LNCAP (cell line): ENCODE data around the gene PDE1C.

Experiments used
- CTCF ChIP-seq: fragments of 450-650 bp; IDR thresholded peaks from 2 replicates; pipeline ENCODE4 v1.5.1; 2017; ENCODE audit warnings: mild to moderate bottlenecking

The PDE1C gene

GRCh38 chr7:32070406-32071360, at the start of gene PDE1C:
PDE1C (minus strand) TSS chr7:32070407.
- TF ChIP-seq CTCF: no peak

GRCh38 chr7:32119790-32120196, 49.6 kb upstream of the PDE1C start:
- TF ChIP-seq CTCF: no peak

- no peak for TF ChIP-seq CTCF
Observed at GRCh38 chr7:32117837-32118236, 47.6 kb upstream of the PDE1C start.

GRCh38 chr7:32116436-32116835, 46.2 kb upstream of the PDE1C start:
- TF ChIP-seq CTCF: no peak

GRCh38 chr7:32115831-32116230, 45.6 kb upstream of the PDE1C start:
- TF ChIP-seq CTCF: no peak

GRCh38 chr7:32108651-32109050, 38.4 kb upstream of the PDE1C start:
- no peak for TF ChIP-seq CTCF

- no peak for TF ChIP-seq CTCF
Observed at GRCh38 chr7:32104766-32105165, 34.6 kb upstream of the PDE1C start.
